Suppressor macrophage treated with lipopolysaccharide for 1 hour (primary cell): ENCODE measurements around the gene HYAL3.
A peak's percentile ranks its signal among the peaks of the same experiment; 100 is the strongest.

ENCODE experiments used
- DNase-seq, 3 donors: peaks; one replicate each; pipeline ENCODE4 v3.0.0-alpha.2; 2020 to 2022

Gene HYAL3

GRCh38 chr3:50327943-50328691, 28.9 kb upstream of the HYAL3 start, which contains the start of gene TUSC2:
Gene TUSC2 (minus strand): TSS chr3:50328223. CDS start chr3:50328099, 124 bp downstream.
- peak; percentile 98 to 99 (median 99) for DNase-seq

- no peak for DNase-seq
Measured at GRCh38 chr3:50327129-50327528, 27.9 kb upstream of the HYAL3 start.

- DNase-seq = no peak
Measured at GRCh38 chr3:50326182-50326541, 27.0 kb upstream of the HYAL3 start.

- no peak for DNase-seq
Measured at GRCh38 chr3:50325497-50326181, 26.4 kb upstream of the HYAL3 start.

DNA sequence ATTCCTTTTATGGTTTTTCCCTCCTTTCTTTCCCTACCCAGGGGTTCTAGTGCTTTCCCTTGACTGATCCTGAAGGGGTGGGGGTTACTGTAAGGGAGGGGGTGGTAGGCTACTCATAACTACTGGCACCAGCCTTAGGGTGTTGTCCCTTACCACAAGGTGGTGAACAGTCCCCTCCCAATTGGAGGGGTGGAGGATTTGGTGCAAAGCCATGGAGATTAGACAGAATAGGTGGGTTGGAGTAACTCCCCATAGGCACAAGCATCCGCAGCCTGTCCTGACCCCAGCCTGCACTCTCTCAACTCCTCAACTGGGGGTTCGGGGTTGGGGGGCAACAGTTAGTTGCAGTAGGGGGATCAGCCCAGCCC, 25.9 kb upstream of the HYAL3 start:
- DNase-seq = no peak

DNA sequence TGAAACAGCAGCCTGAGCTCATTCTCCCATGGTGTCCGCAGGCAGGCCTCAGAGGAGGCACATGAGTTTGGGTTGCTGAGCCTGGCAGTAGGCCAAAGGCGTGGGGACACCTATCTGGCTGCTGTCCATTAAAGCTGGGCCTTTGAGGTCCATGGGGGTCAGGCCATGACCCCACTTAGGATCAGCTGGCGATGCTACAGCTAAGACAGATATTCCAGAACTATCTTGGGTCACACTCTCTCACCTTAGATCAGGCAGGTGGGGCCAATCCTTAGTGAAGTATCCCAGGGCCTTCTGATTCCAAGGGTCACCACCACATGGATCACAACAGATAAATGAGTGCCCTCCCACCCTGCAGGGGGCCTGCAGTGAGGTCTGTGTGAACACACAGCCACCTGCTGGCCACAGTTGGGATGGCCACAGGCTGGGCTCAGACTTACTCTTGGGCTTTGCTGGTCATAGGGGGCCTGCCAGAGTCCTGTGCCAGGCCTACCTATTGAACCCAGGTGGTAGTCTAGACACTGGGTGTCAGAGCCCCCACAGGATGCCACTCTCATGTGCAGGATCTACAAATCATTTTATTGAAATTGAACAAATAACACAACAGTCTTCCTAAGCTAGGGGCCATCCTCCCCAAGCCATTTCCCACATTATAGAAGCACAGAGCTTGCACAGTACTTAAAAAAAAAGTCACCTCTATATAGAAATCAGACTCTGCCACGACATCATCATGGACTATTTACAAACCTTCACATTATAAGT, 25.3 kb upstream of the HYAL3 start:
- peak; percentile 73 to 85 (median 76) for DNase-seq

- peak in 1 of 3 donors; percentile 44 for DNase-seq
Measured at GRCh38 chr3:50323614-50324199, 24.5 kb upstream of the HYAL3 start.

DNA sequence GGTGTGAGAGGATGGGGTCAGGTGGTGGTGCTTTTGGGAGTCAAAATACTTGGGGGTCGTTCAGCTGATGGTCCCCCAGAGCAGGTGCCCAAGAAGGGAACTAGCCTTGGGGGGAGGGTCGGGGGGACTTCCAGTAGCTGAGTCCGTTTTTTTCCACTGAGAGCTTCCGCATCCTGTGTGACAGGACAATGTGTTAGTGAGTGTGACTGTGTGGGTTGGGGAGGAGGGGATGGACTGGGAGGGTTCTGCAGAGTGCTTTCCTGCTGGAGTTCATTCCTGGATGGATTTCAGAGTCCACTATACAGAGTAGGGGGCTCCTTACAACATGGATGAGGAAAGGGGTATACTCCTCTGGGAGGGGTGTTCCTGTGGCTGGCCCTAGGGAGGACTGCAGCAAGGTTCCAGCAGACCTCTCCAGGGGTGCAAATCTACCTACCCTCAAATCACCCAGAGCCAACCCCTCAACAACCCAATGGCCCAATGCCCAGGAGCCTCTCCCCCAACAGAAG, 23.9 kb upstream of the HYAL3 start:
- DNase-seq = peak; percentile 68 to 77 (median 73)

DNA sequence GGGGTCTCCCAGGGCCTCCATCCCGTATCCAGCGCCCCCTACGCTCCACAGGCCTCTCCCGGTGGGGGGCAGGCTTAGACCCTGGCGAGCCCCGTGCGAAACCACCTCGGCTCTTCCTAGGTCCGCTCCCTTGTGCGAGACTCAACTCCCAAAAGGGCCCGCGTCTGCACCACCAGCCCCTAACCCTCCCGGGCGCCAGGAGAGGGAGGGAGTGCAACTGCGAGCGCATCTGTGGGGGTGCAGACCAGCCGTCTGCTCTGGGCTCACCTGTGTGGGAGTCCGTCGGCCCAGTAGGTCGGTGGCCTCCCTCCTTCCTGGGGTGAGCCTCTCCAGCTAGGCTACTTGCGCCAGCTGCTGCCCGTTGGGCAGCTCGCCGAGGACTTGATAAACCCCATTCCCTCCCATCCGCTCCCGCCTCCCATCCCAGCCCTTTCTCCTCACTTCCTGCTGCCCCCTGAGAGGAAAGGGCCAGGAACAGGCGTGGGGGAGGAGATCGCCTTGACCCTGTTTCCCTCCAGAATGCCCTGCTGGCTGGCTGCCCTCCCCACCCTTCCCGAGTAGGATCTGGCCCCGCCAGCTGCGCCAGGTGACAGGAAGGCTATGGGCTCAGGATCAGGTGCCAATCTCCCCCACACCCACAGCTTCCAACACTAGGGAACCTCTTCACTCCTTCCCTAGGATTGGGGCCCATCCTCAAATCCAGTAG, 23.3 kb upstream of the HYAL3 start, which contains the start of gene HYAL2:
Gene HYAL2 (minus strand): TSS at position 360 of the 706 bp plus-strand sequence. CDS start 2,256 bp downstream, outside the sequence.
- DNase-seq = no peak

GRCh38 chr3:50322115-50322385, 22.8 kb upstream of the HYAL3 start:
- DNase-seq = no peak

- peak; percentile 86 to 95 (median 92) for DNase-seq
Measured at GRCh38 chr3:50321336-50322114, 22.3 kb upstream of the HYAL3 start.

GRCh38 chr3:50320853-50321335, 21.7 kb upstream of the HYAL3 start:
- peak; percentile 62 to 90 (median 77) for DNase-seq

- DNase-seq = no peak
Measured at GRCh38 chr3:50319894-50320625, 20.9 kb upstream of the HYAL3 start.

- DNase-seq = no peak
Measured at GRCh38 chr3:50319181-50319893, 20.1 kb upstream of the HYAL3 start.

DNA sequence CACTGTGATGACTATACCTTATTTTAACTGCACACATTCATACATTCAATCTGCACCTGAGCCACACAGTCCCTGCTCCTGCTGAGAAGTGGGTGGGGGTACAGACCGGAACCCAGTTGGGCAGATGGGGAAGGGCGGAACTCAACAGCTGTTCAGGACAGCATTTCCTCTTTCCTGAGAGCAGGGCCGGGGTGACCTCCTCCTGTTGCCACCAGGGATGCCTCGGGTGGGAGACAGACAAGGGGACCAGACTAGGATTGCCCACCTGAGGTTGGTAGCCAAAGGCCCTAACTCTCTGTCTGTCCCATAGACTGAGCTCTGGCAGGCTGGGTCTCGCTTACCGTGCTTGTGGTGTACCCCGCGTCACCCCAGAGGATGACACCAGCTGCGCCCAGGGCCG, 19.4 kb upstream of the HYAL3 start:
- DNase-seq = peak; percentile 35 to 44 (median 39)

DNA sequence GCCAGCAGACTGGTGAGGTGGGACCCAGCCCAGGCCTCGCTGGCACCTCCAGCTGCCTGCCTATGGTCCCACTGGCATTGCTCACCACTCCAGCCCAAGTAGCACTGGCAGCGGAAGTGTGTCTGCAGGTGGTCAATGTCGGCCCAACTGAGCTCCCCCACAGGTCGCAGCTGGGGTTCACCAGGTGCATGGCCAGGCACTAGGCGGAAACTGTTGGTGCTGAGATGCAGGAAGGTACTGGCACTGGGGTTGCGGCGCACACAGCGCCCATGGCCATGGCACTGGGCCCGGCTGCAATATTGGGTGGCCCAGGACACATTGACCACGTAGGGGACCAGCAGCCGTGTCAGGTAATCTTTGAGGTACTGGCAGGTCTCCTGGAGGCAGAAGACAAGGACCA, 19.0 kb upstream of the HYAL3 start:
- no peak for DNase-seq

DNA sequence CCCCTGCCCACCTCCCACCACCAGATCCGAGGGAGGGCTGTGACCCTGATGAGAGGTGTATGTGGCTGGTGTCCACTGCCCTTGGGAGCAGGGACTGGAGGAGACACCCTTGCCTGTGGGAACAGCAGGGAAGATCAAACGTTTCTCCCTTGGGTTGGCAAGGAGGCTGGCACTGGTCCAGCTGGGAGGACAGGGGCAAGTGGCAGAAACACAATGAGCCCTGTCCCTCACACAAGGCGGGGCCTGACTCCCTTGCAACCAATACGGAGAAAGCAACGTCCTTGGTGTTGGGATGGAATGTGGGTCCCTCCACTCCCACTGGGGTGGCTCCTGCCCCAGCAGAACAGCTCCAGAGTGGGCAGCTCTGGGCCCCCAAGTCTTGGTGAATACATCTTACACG, 18.1 kb upstream of the HYAL3 start:
- no peak for DNase-seq

DNA sequence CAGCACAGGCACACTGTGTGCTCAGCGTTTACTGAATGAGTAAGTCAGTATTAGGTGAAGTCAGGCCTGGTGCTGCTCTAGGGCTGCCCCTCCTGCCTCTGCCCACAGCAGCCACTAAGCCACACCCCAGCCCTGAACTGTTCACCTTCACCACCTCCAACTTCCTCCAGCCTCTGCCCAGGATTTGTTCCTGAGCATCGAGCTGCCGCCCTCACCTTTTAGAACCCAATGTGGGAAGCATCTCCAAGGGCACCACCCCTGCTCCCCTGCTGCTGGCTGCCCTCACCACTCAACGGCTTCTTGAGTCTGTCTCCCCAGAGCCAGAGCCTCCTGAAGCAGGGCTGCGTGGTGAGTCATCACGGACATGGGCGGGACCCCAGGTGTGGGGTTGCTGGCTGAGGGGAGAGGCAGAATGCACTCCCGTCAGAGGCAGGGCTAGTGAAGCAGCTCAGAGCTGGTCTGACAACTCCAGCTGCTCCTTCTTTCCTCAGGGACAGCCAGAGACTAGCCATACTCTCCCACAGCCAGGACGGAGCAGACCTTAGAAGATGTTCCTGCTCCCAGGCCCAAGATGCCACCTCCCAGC, 17.5 kb upstream of the HYAL3 start:
- DNase-seq = no peak

DNA sequence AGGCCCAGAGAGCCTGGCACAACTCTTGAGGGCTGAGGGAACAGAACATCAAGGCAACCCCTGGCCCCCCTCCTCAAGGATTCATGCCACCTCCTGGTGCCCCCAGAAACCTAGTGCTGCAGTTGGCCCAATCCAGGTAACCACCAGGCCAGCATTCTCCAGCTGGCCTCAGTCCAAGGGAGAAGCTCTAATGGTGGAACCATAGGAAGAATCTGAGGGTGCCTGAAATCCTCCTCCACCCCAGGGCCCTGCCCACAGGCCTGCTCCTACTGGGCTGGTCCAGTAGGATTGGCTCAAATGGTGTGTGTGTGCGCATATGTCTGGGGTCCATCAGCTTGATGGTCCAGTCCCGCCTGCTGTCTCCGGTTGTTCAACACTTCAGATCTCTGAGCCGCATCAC, 15.6 kb upstream of the HYAL3 start:
- DNase-seq = no peak

DNA sequence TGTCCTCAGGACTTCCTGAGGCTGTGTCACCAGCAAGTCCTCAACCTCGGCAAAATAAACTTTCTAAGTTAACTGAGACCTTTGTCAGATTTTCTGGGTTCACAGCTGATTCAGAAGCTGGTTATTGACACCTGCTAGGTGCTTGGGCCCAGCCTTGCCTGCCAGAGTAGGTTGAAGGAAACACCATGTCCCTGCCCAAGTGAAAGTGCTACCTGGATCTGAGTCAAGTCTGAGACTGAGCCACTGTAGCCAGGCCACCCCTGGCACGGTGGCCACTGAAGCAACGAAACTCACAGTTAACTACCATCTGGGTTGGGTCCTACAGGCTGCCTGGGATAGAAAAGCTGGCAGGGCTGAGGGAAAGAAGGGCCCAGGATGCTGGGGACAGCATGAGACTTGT, 15.1 kb upstream of the HYAL3 start:
- DNase-seq = no peak
